ENCODE measurements around the gene WDR27. TPM values are rescaled to one million over a fixed set of nuclear protein-coding genes. Genes with fewer than 3 reads are reported as not detected.

The WDR27 gene
- total RNA-seq, 2 donors from 2014 or later = 17.4 to 43.8 TPM

DNA sequence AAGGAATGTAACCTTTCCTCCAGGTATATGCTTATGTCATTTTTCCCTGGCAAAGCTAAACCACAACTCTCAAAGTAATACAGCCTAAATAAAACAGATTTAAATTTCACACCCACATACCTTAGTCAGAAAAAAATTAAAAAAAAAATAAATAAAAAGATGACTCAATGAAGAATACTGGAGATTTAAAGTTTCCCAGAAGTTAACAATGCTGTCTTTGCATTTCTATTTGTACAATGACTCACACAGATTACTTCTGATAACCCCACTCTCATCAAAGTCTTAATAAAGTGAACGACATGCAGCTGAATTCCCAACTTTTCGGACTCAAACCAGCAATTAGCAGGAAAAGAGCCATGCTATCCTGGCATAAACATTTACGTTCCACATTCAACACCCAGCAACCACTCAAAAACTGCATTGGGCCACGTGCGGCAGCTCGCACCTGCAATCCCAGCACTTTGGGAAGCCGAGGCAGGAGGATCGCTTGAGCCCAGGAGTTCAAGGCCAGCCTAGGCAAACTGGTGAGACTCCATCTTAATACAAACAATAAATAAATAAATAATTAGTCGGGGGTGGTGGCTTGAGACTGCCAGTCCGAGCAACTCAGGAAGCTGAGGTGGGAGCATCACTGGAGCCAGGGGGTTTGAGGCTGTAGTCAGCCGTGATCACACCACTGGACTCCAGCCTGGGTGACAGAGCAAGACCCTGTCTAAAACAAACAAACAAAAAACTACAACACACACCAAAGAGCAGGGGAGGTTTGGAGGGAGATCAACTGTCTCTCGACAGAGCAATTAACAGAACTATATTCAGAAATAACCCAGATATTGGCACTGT lies 130.5 kb downstream of the WDR27 start:
- Histone ChIP-seq H3K9ac (ENCODE audit: low read depth in 2 of 2, low read length in 2 of 2) (no peak overlapping the region), H3K36me3 (no peaks in the 10 kb centered on the region), H3K4me3 (no peak overlapping the region), H3K9me3 (no peaks in the 10 kb centered on the region), H3K4me1 (no peaks in the 10 kb centered on the region), H3K27ac (no peak overlapping the region), H3K27me3 (no peaks in the 10 kb centered on the region)
- intact Hi-C loops (cut with DNase I) = no loop called here
- no peak for DNase-seq
- TF ChIP-seq, protein P1, sequence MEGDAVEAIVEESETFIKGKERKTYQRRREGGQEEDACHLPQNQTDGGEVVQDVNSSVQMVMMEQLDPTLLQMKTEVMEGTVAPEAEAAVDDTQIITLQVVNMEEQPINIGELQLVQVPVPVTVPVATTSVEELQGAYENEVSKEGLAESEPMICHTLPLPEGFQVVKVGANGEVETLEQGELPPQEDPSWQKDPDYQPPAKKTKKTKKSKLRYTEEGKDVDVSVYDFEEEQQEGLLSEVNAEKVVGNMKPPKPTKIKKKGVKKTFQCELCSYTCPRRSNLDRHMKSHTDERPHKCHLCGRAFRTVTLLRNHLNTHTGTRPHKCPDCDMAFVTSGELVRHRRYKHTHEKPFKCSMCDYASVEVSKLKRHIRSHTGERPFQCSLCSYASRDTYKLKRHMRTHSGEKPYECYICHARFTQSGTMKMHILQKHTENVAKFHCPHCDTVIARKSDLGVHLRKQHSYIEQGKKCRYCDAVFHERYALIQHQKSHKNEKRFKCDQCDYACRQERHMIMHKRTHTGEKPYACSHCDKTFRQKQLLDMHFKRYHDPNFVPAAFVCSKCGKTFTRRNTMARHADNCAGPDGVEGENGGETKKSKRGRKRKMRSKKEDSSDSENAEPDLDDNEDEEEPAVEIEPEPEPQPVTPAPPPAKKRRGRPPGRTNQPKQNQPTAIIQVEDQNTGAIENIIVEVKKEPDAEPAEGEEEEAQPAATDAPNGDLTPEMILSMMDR (IDR thresholded peaks at IDR 0.05) = no peak

DNA sequence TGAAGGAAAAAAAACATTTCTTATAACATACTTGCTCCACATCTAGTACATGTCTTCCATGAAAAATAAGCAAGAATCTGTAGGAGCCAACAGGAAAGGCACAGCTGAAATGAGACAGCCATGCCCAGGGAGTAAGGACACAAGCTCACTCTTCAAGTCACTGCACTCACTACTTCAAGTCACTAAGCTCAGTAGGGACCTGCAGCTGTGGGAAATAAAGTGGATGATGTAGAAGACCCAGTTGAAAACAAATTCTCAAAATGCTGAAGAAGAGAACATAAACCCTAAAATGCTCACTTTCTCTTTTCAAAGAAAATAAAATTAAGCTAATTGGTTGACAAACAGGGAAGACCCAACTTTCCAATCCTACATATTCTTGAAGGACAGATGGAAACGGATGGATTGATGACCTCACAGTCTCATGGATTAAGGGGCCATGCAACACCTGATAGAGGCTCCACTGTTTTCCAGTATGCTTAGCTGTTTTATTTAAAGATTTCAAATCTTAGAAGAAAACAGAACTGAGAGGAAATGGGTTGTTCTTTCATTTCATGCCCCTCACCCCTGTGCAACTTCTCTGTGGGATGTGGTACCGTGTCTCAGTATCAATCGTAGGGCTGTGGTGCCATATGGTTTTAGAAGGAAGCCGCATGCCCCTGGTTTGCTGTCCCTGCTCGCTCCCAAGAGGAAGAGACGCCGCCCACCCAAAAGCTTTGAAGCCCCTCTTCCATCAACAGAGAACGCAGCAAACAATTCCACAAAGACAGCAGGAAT lies 133.3 kb downstream of the WDR27 start:
- TF ChIP-seq, protein P1 (IDR thresholded peaks at IDR 0.05) = no peak
- DNase-seq = no peak

DNA sequence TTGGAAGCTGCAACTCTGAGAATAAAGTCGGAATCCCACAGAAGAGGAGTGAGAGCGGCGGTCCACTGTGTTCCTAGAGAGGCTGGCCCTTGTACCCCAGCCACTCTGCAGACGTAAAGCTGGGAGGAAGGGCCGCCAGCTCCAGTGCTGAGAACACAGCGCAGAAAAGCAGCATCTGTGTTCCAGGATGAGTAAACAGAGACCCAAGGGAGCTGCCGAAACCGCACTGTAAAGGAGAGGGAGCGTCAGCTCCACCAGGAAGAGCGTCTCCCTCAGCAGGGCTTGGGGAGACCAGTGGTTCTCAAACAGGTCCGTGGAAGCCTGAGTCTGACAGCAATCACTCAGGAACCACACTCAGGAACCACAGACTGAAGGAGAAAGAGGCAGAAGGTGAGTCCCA lies 134.0 kb downstream of the WDR27 start:
- H3K27ac ChIP-seq = no peak overlapping the region
- intact Hi-C loops (cut with DNase I) = no loop called here
- TF ChIP-seq, protein P1 (IDR thresholded peaks at IDR 0.05) = no peak
- DNase-seq = no peak
- no peaks in the 10 kb centered on the region for H3K27me3 ChIP-seq
- H3K9me3 ChIP-seq = no peaks in the 10 kb centered on the region
- H3K9ac ChIP-seq (ENCODE audit: low read depth in 2 of 2, low read length in 2 of 2) = no peak overlapping the region
- H3K36me3 ChIP-seq = no peaks in the 10 kb centered on the region
- H3K4me1 ChIP-seq = no peaks in the 10 kb centered on the region
- no peak overlapping the region for H3K4me3 ChIP-seq

More for the DNA sequence above, 133.3 kb downstream of the WDR27 start:
- Histone ChIP-seq H3K4me1 (no peaks in the 10 kb centered on the region), H3K27me3 (no peaks in the 10 kb centered on the region), H3K9me3 (no peaks in the 10 kb centered on the region), H3K36me3 (no peaks in the 10 kb centered on the region), H3K4me3 (no peak overlapping the region), H3K9ac (ENCODE audit: low read depth in 2 of 2, low read length in 2 of 2) (no peak overlapping the region), H3K27ac (no peak overlapping the region)
- intact Hi-C loops (cut with DNase I) = no loop called here

DNA sequence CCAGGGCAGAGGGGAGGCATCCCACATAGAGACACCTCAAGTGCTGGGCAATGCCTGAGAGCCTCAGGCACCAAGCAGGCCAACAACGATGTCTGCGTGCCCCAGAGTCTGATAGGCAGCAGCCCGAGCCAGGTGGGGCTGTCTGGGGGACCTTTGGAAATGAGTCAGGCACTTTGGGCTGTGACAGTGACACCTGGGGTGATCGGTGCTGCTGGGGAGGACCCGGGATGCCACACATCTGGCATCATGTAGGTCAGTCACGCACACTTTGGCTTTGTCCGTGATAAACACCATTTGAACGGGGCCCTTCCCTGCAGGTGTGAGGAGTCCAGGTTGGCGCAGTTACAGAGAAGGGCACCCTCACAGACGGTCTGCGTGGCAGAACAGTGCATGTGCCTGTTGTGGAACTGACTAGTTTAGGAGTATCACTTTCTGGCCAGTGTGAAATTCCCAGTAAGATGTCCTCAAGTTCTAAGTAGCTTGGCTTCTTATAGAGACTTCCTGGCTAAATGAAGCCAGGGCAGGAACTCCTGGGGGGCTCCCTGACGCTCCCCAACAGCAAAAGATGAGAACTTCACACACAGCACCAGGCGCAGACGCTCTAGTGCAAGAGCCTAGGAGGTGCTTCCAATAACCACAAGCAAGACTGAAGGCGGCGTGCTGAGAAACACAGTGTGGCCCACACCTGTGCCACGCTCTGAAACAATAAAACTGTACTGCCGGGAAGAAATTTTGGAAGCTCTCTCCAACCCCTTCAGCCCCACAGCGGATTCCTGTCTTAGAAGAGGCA lies 134.7 kb downstream of the WDR27 start:
- no peak overlapping the region for H3K4me3 ChIP-seq
- H3K27ac ChIP-seq = no peak overlapping the region
- no peak overlapping the region for H3K9ac ChIP-seq (ENCODE audit: low read depth in 2 of 2, low read length in 2 of 2)
- H3K27me3 ChIP-seq = no peaks in the 10 kb centered on the region
- DNase-seq = no peak
- H3K9me3 ChIP-seq = no peaks in the 10 kb centered on the region
- no peaks in the 10 kb centered on the region for H3K4me1 ChIP-seq
- no peaks in the 10 kb centered on the region for H3K36me3 ChIP-seq
- intact Hi-C loops (cut with DNase I) = no loop called here
- TF ChIP-seq, protein P1 (IDR thresholded peaks at IDR 0.05) = no peak

DNA sequence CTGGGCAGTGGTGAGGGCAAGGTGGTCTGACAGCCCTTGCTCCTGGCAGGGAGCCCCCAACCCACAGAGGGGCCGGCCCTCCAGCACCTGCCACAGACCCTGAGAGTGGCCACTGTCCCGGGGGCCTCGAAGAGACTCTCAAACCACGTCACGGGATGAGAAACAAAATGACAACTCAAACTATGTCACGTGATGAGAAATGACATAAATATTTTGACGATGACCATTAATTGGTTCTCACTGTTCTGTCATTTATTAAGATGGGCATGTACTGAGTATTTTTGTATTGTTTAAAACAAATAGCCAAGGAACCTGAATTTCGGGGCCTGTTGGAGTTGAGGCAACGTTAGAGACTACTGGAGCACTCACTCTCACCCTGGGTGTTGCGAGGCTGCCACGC lies 135.5 kb downstream of the WDR27 start:
- Histone ChIP-seq H3K4me3 (no peak overlapping the region), H3K4me1 (no peaks in the 10 kb centered on the region), H3K9me3 (no peaks in the 10 kb centered on the region), H3K27me3 (no peaks in the 10 kb centered on the region), H3K27ac (no peak overlapping the region), H3K36me3 (no peaks in the 10 kb centered on the region), H3K9ac (ENCODE audit: low read depth in 2 of 2, low read length in 2 of 2) (no peak overlapping the region)
- DNase-seq = no peak
- intact Hi-C loops (cut with DNase I) = no loop called here
- TF ChIP-seq, protein P1 (IDR thresholded peaks at IDR 0.05) = no peak
